H1 (cell line): ENCODE data around the gene ATAD3B. TPM values are rescaled to one million over a fixed set of nuclear protein-coding genes. Genes with fewer than 3 reads are reported as not detected.
"Not testable (repeated sequence)": the region's sequence is repeated elsewhere in the genome, so short reads cannot be mapped to it uniquely, and the experiment has no call there.

Experiments
- CTCF ChIA-PET: fragments of 300-600 bp; sonication (Branson Sonifier 250); formaldehyde crosslinking; loops from one replicate; lab custom pipeline; 2021; ENCODE audit not compliant: partially characterized antibody; lab: Charles Lee
- POLR2A ChIA-PET: fragments of 300-600 bp; sonication (Branson Sonifier 250); formaldehyde crosslinking; loops from one replicate; lab custom pipeline; 2021; ENCODE audit warnings: inconsistent platforms; ENCODE audit not compliant: partially characterized antibody; lab: Charles Lee
- DNase-seq, 2 experiments: peaks; one replicate each; pipeline versions ENCODE4 v3.0.0 to v3.0.0-alpha.2; 2010 to 2022; ENCODE audit warnings: low spot score in 2 of 2, low read depth in 1 of 2, mixed read lengths in 1 of 2
- FAIRE-seq: peaks from 2 replicates; lab custom pipeline; 2011; peaks lifted over from hg19 to GRCh38; lab: Jason Lieb, UNC
- H2AFZ ChIP-seq: 2 replicates; pipeline ENCODE4 v1.8.1; 2012; ENCODE audit warnings: low read length, inconsistent platforms
- H2AK5ac ChIP-seq: 2 replicates; pipeline ENCODE4 v1.6.1; 2013; ENCODE audit warnings: low read depth, low read length
- H2BK120ac ChIP-seq: replicated peaks from 2 replicates; pipeline ENCODE3; 2013; ENCODE audit warnings: low read depth, low read length, inconsistent platforms
- H2BK12ac ChIP-seq: 2 replicates; pipeline ENCODE4 v1.6.1; 2013; ENCODE audit warnings: low read depth, low read length
- H2BK15ac ChIP-seq: 2 replicates; pipeline ENCODE4 v1.6.1; 2013; ENCODE audit warnings: low read length
- H2BK20ac ChIP-seq: 2 replicates; pipeline ENCODE4 v1.6.1; 2013; ENCODE audit warnings: low read length
- H2BK5ac ChIP-seq: 2 replicates; pipeline ENCODE4 v1.6.1; 2013; ENCODE audit warnings: low read depth, low read length
- H3K14ac ChIP-seq: 2 replicates; pipeline ENCODE4 v1.6.1; 2013; ENCODE audit warnings: inconsistent platforms; ENCODE audit not compliant: insufficient read length
- H3K18ac ChIP-seq: 2 replicates; pipeline ENCODE4 v1.6.1; 2013; ENCODE audit warnings: low read length; ENCODE audit errors: extremely low read depth
- H3K23ac ChIP-seq: 2 replicates; pipeline ENCODE4 v1.6.1; 2013; ENCODE audit warnings: inconsistent platforms; ENCODE audit not compliant: insufficient read length
- H3K23me2 ChIP-seq: 2 replicates; pipeline ENCODE4 v1.6.1; 2013; ENCODE audit warnings: low read depth, low read length
- H3K27ac ChIP-seq: 2 replicates; pipeline ENCODE4 v1.6.1; 2011; ENCODE audit warnings: low read depth, low read length, inconsistent platforms
- H3K27me3 ChIP-seq, 4 experiments: replicated peaks in 1 of 4; 1 replicate in 1 of 4; 2 replicates in 3 of 4; pipeline versions ENCODE4 v1.6.1 to v1.8.1; 2011 to 2013; ENCODE audit warnings: low read length in 3 of 4, mild to moderate bottlenecking in 3 of 4, inconsistent platforms in 2 of 4, mixed read lengths in 2 of 4, moderate library complexity in 1 of 4; ENCODE audit not compliant: control insufficient read depth in 3 of 4, insufficient read depth in 3 of 4; ENCODE audit errors: extremely low read depth in 1 of 4
- H3K36me3 ChIP-seq, 4 experiments: 2 replicates each; pipeline versions ENCODE4 v1.6.1 to v1.8.1; 2011 to 2013; ENCODE audit warnings: mild to moderate bottlenecking in 4 of 4, low read length in 3 of 4, moderate library complexity in 2 of 4, control low read depth in 1 of 4, inconsistent platforms in 1 of 4; ENCODE audit not compliant: insufficient read depth in 4 of 4, control insufficient read depth in 2 of 4
- H3K4ac ChIP-seq: replicated peaks from 2 replicates; pipeline ENCODE3; 2013; ENCODE audit warnings: low read length, low read depth, mixed read lengths, inconsistent platforms; ENCODE audit not compliant: insufficient read length
- H3K4me1 ChIP-seq, 4 experiments: replicated peaks in 1 of 4; 1 replicate in 1 of 4; 2 replicates in 3 of 4; pipeline versions ENCODE4 v1.6.1 to v1.8.1; 2011 to 2013; ENCODE audit warnings: low read length in 3 of 4, inconsistent platforms in 2 of 4, mixed read lengths in 1 of 4; ENCODE audit not compliant: insufficient read depth in 4 of 4, control insufficient read depth in 3 of 4
- H3K4me2 ChIP-seq, 2 experiments: 2 replicates each; pipeline versions ENCODE4 v1.6.1 to v1.8.1; 2011 to 2013; ENCODE audit warnings: low read depth in 2 of 2, low read length in 2 of 2, control low read depth in 1 of 2, inconsistent platforms in 1 of 2, mild to moderate bottlenecking in 1 of 2; ENCODE audit not compliant: insufficient read depth in 1 of 2
- H3K4me3 ChIP-seq, 4 experiments: fragments of 200-600, 300-600 bp in 1 of 4; sonication (generic), shearing (Covaris generic), sonication (Bioruptor Twin) in 1 of 4; 2 replicates each; pipeline versions ENCODE4 v1.5.1 to v1.8.1; 2011 to 2016; ENCODE audit warnings: low read length in 4 of 4, low read depth in 3 of 4, control low read depth in 2 of 4, inconsistent platforms in 2 of 4, mild to moderate bottlenecking in 2 of 4, mixed read lengths in 1 of 4, moderate library complexity in 1 of 4; ENCODE audit not compliant: insufficient read depth in 2 of 4; ENCODE audit errors: extremely low read depth in 1 of 4
- H3K56ac ChIP-seq: replicated peaks from 2 replicates; pipeline ENCODE3; 2013; ENCODE audit warnings: low read depth, mild to moderate bottlenecking, mixed read lengths, low read length, inconsistent platforms; ENCODE audit not compliant: insufficient read length
- H3K79me1 ChIP-seq: 2 replicates; pipeline ENCODE4 v1.6.1; 2013; ENCODE audit warnings: low read depth, low read length, control low read depth
- H3K79me2 ChIP-seq, 2 experiments: 2 replicates each; pipeline versions ENCODE4 v1.6.1 to v1.8.1; 2012 to 2013; ENCODE audit warnings: low read length in 2 of 2, mild to moderate bottlenecking in 2 of 2, inconsistent platforms in 1 of 2; ENCODE audit not compliant: insufficient read depth in 2 of 2, control insufficient read depth in 1 of 2
- H3K9ac ChIP-seq, 4 experiments: replicated peaks in 1 of 4; 1 replicate in 1 of 4; 2 replicates in 3 of 4; pipeline versions ENCODE4 v1.6.1 to v1.8.1; 2011 to 2013; ENCODE audit warnings: low read depth in 3 of 4, low read length in 3 of 4, control low read depth in 2 of 4, mild to moderate bottlenecking in 2 of 4, moderate library complexity in 2 of 4, inconsistent platforms in 1 of 4; ENCODE audit errors: extremely low read depth in 1 of 4
- H3K9me3 ChIP-seq, 2 experiments: 2 replicates each; pipeline versions ENCODE4 v1.6.1 to v1.8.1; 2012 to 2013; ENCODE audit warnings: mild to moderate bottlenecking in 2 of 2, moderate library complexity in 2 of 2, control low read depth in 1 of 2, inconsistent platforms in 1 of 2, low read depth in 1 of 2, low read length in 1 of 2, mixed read lengths in 1 of 2; ENCODE audit not compliant: insufficient read depth in 2 of 2
- H4K20me1 ChIP-seq, 2 experiments: replicated peaks in 1 of 2; 2 replicates each; pipeline versions ENCODE3 to v1.8.1; 2011 to 2013; ENCODE audit warnings: inconsistent platforms in 2 of 2, low read length in 2 of 2, mild to moderate bottlenecking in 1 of 2; ENCODE audit not compliant: insufficient read depth in 2 of 2, control insufficient read depth in 1 of 2
- H4K5ac ChIP-seq: 2 replicates; pipeline ENCODE4 v1.6.1; 2013; ENCODE audit warnings: low read length, low read depth, mixed read lengths, inconsistent platforms; ENCODE audit not compliant: insufficient read length
- H4K8ac ChIP-seq: 2 replicates; pipeline ENCODE4 v1.8.0; 2013; ENCODE audit warnings: mild to moderate bottlenecking, moderate library complexity, low read length, inconsistent platforms; ENCODE audit not compliant: insufficient read depth; ENCODE audit errors: extremely low read depth
- H4K91ac ChIP-seq: replicated peaks from 2 replicates; pipeline ENCODE3; 2013; ENCODE audit warnings: low read length, mixed read lengths, inconsistent platforms; ENCODE audit not compliant: insufficient read length
- WGBS, 2 experiments: shearing (Covaris generic) in 1 of 2; methylation state at CpG; one replicate each; pipeline versions ENCODE4 v1.1.6 to v1.1.7; 2013 to 2015; ENCODE audit warnings: low lambda C conversion rate in 2 of 2, mixed read lengths in 2 of 2, inconsistent platforms in 1 of 2, low coverage in 1 of 2, missing lambda C conversion rate in 1 of 2; ENCODE audit not compliant: insufficient replicate concordance in 2 of 2, insufficient coverage in 1 of 2, insufficient read length in 1 of 2; ENCODE audit errors: extremely low coverage in 1 of 2, missing lambda C conversion rate in 1 of 2; 5-methylcytosine and 5-hydroxymethylcytosine counted together
- polyA plus RNA-seq, 7 experiments: library from polyadenylated mRNA; depleted of rRNA in 3 of 7; stranded (reverse) in 5 of 7; unstranded in 2 of 7; fragments of >200 nt in 5 of 7; fragments of 200-250 nt in 2 of 7; gene quantifications; 1 replicate in 5 of 7; 2 replicates in 1 of 7; 4 replicates in 1 of 7; pipeline versions ENCODE4 v1.2.1 to v1.2.3, GENCODE V29; 2011 to 2013; ENCODE audit warnings: missing spikeins in 2 of 7, mixed read lengths in 2 of 7
- total RNA-seq: library from RNA; stranded (reverse); fragmentation: NEBNext Ultra II Directional; extraction: Animal tissue kit (Norgen Biotek cat#: 25700); gene quantifications from 2 replicates; pipeline ENCODE4 v1.2.1, GENCODE V29; 2021

Gene ATAD3B
- total and polyA plus RNA-seq, 2 of the 8 experiments (the other 6 are each of a cell fraction or from before 2014, with no cell fraction given), result 31.3 to 63.0 TPM

DNA sequence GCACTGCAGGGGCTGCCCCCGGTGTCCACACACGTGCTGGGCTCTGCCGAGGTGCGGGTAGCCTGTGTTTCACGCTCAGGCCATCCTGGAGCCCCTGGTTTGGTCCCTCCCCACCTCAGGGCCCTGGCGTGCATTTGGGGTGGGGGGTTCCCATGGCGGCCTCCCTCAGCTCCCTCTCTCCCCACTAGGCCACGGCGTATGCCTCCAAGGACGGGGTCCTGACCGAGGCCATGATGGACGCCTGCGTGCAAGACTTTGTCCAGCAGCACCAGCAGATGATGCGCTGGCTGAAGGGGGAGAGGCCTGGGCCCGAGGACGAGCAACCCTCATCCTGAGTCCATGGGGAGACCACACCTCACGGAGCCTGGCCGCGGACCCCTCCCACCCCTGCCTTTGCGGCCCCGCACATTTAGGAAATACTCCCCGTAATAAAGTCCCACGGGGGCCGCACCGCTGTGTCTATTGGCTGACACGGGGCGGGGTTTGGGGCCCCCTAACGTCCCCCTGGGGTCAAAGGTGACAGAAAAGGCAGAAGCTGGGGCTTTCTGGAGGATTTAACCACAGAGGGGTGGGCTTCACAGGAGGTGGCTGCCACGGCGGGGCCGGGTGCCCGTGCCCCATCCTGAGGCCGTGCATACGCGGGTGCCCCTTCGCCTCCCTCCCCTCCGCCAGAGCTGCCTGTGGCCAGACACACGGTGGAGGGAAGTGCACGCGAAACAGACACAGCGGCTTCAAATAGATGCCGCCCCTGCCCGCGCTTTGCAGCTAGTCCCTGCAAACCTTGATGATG lies 3.2 kb upstream of the ATAD3B start:
- H3K79me1 ChIP-seq, H2AK5ac ChIP-seq, H3K4me2 ChIP-seq, H2BK20ac ChIP-seq, H4K91ac ChIP-seq, H3K4ac ChIP-seq, DNase-seq, H3K14ac ChIP-seq, H3K23ac ChIP-seq, H4K20me1 ChIP-seq, FAIRE-seq, H3K9ac ChIP-seq, H2BK15ac ChIP-seq, H3K9me3 ChIP-seq, H2BK12ac ChIP-seq, H3K4me1 ChIP-seq, H3K56ac ChIP-seq, H3K18ac ChIP-seq, CTCF ChIA-PET, H3K23me2 ChIP-seq, H2BK120ac ChIP-seq, H3K4me3 ChIP-seq, H3K27ac ChIP-seq, H2BK5ac ChIP-seq, H3K27me3 ChIP-seq, H4K8ac ChIP-seq, H3K36me3 ChIP-seq, H4K5ac ChIP-seq, H2AFZ ChIP-seq: not testable (repeated sequence)
- POLR2A ChIA-PET, result interaction anchor here (0.8 kb wide), 1 partner anchor 73 kb away, joined by 3 read pairs; no protein-coding TSS in a partner anchor
- H3K79me2 ChIP-seq, result peaks cover 7 to 10% of the 10 kb centered on the region in 2 experiments
- 91% methylated on average over 22 of the region's 44 CpGs; no CpG with 5 or more reads in 1 of the 2 experiments for WGBS, 2 experiments
